Adrenal gland (tissue), 12 donors: ENCODE data around the gene EFNA5. TPM values are rescaled to one million over a fixed set of nuclear protein-coding genes. Genes with fewer than 3 reads are reported as not detected.

Experiments
- DNase-seq, 7 donors: peaks; one replicate each; pipeline ENCODE4 v3.0.0-alpha.2; 2019 to 2020
- H3K27ac ChIP-seq, 5 donors: fragments of 200-600 bp; sonication (generic) in 4 of 5; 1 replicate in 3 of 5; 2 replicates in 2 of 5; pipeline versions ENCODE4 v1.5.1 to v1.8.0; 2016 to 2020; ENCODE audit warnings: mild to moderate bottlenecking in 1 of 5
- H3K27me3 ChIP-seq: fragments of 200-600 bp; 2 replicates; pipeline ENCODE4 v1.8.0; 2021
- H3K36me3 ChIP-seq, 2 donors: fragments of 200-600 bp; replicated peaks in 1 of 2; 1 replicate in 1 of 2; 2 replicates in 1 of 2; pipeline versions ENCODE4 v1.5.1 to v1.8.0; 2018 to 2022
- H3K4me1 ChIP-seq, 2 donors: fragments of 200-600 bp; replicated peaks in 1 of 2; 1 replicate in 1 of 2; 2 replicates in 1 of 2; pipeline versions ENCODE4 v1.5.1 to v1.8.0; 2018 to 2021
- H3K4me3 ChIP-seq, 4 donors: fragments of 200-600 bp; sonication (generic) in 3 of 4; one replicate each; pipeline ENCODE4 v1.5.1; 2016 to 2018
- H3K9me3 ChIP-seq, 3 donors: fragments of 200-600 bp; sonication (generic) in 1 of 3; replicated peaks in 1 of 3; 1 replicate in 2 of 3; 2 replicates in 1 of 3; pipeline versions ENCODE4 v1.5.1 to v1.8.0; 2016 to 2021
- POLR2A ChIP-seq, 2 donors: fragments of 450-650 bp; IDR thresholded peaks; one replicate each; pipeline ENCODE4 v1.6.1; 2017; ENCODE audit warnings: antibody characterized with exemption in 2 of 2, mild to moderate bottlenecking in 2 of 2, moderate library complexity in 1 of 2
- WGBS, 4 donors: extraction: QIAGEN DNeasy Blood & Tissue Kit in 2 of 4; methylation state at CpG; one replicate each; pipeline versions ENCODE4 v1.1.5 to v1.1.7; 2013 to 2017; 5-methylcytosine and 5-hydroxymethylcytosine counted together
- intact Hi-C, 2 donors: fragments of 100-400 bp; cut with DNase I; formaldehyde crosslinking; loops; one replicate each; pipeline versions ENCODE4 v1.14.1 to v1.15.0; 2022 to 2023
- polyA plus RNA-seq, 3 donors: library from polyadenylated mRNA; stranded (reverse); fragments of 200-250 nt in 2 of 3; fragments of 350-450 nt in 1 of 3; fragmentation: Illumina TruSeq in 1 of 3; extraction: RNeasy Lipid Tissue Mini Kit (QIAGEN cat#74804) in 1 of 3; gene quantifications; one replicate each; pipeline ENCODE4 v1.2.3, GENCODE V29; 2013 to 2014
- total RNA-seq, 9 donors: library from RNA; depleted of rRNA in 4 of 9; stranded (reverse); fragments of >200 nt in 4 of 9; fragments of 120-200 nt in 1 of 9; fragmentation: NEBNext Ultra II Directional in 1 of 9; extraction: Animal tissue kit (Norgen Biotek cat#: 25700) in 1 of 9; gene quantifications; one replicate each; pipeline versions ENCODE4 v1.1.0 to v1.2.4, GENCODE V29; 2013 to 2023
- TF ChIP-seq, protein P1 (sequence below), 6 experiments: fragments of 450-650 bp in 4 of 6; fragments of 200-600 bp in 2 of 6; sonication (generic) in 1 of 6; IDR thresholded peaks; 1 replicate in 5 of 6; 2 replicates in 1 of 6; pipeline versions ENCODE4 v1.5.1 to v1.8.0; 2016 to 2021; ENCODE audit warnings: antibody characterized with exemption in 6 of 6, mild to moderate bottlenecking in 2 of 6, moderate library complexity in 1 of 6
- donor health status: healthy with polysubstance abuse.
- donor health status: Bipolar disorder and iron deficiency.
- donor health status: DM: yes; HTN: yes; CAD: no.
- donor health status: DM: no; HTN: no; CAD: no.
- donor health status: DM: no; HTN: no; CAD: no.
- donor health status: DM: yes; HTN: yes; CAD: no.

Gene EFNA5
- total and polyA plus RNA-seq, 12 donors: 0.06 to 11.8 (median 1.6) TPM

DNA sequence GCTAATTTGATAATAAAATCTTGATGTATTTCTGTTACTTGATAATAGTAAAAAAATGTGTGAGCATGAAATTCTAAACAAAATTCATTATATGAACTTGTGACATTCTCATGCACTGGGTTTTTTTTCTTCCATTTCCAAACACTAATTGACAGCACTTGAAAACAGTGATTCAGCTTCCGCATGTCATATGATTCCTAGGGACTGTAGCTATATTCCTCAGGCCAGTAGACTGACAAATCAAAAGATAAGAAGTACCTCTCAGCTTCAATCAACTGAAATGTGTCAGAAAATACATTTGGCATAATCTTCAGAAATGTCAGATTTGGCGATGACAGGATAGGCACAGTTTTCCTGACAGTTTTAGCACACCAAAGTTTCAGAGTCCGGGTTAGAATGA lies 52.5 kb downstream of the EFNA5 start:
- TF ChIP-seq, protein P1, sequence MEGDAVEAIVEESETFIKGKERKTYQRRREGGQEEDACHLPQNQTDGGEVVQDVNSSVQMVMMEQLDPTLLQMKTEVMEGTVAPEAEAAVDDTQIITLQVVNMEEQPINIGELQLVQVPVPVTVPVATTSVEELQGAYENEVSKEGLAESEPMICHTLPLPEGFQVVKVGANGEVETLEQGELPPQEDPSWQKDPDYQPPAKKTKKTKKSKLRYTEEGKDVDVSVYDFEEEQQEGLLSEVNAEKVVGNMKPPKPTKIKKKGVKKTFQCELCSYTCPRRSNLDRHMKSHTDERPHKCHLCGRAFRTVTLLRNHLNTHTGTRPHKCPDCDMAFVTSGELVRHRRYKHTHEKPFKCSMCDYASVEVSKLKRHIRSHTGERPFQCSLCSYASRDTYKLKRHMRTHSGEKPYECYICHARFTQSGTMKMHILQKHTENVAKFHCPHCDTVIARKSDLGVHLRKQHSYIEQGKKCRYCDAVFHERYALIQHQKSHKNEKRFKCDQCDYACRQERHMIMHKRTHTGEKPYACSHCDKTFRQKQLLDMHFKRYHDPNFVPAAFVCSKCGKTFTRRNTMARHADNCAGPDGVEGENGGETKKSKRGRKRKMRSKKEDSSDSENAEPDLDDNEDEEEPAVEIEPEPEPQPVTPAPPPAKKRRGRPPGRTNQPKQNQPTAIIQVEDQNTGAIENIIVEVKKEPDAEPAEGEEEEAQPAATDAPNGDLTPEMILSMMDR (IDR thresholded peaks at IDR 0.05): no peak
- no peak for TF ChIP-seq POLR2A (IDR thresholded peaks at IDR 0.05)
- H3K27me3 ChIP-seq: no peaks in the 10 kb centered on the region
- intact Hi-C loops: no loop called here
- no peaks in the 10 kb centered on the region for H3K4me1 ChIP-seq
- DNase-seq: no peak
- no peaks in the 10 kb centered on the region for H3K36me3 ChIP-seq
- WGBS, 4 donors: 84 to 90% (median 88%) methylated on average over 3 of the region's 3 CpGs
- no peak overlapping the region for H3K4me3 ChIP-seq
- no peak overlapping the region for H3K27ac ChIP-seq
- H3K9me3 ChIP-seq: no peaks in the 10 kb centered on the region

DNA sequence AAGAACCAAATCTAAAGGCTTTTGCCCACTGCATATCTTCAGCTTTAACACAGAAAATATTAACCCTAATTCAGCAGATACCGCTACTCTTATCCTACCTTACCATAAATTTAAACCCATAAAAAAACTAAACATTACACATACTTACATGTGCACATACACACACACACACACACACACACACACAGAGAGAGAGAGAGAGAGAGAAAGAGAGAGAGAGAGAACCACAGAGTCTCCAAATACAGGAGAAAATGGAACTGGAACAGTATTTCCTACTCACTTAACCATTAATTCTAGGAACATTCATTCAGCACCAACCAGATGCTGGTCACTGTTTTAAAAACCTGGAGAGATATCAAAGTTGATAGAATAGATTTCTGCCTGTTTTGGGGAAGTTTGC lies 53.7 kb downstream of the EFNA5 start:
- Histone ChIP-seq H3K9me3 (no peaks in the 10 kb centered on the region), H3K4me1 (no peaks in the 10 kb centered on the region), H3K36me3 (no peaks in the 10 kb centered on the region), H3K27ac (no peak overlapping the region), H3K27me3 (no peaks in the 10 kb centered on the region), H3K4me3 (no peak overlapping the region)
- intact Hi-C loops: no loop called here
- TF ChIP-seq, protein P1 (IDR thresholded peaks at IDR 0.05): no peak
- no peak for TF ChIP-seq POLR2A (IDR thresholded peaks at IDR 0.05)
- WGBS, 4 donors: 89 to 100% (median 92%) methylated on average over 1 of the region's 1 CpG
- no peak for DNase-seq

DNA sequence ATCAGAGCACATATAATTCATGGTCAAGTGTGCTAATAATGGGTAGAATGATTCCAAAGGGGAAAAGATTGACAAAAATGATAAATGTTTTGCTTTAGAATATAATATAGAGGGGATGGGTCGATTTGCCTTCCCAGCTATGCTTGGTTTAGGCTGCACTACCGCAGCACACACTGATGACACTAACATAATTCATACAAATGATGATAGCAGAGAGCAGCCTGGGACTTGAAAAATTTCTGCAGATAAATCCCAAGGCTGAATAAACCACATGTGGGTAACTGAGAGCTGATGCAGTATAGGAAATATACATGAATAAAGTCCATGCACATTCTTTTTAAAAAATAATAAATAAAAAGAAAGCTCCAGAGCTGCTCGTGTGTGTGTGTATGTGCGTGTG lies 54.5 kb downstream of the EFNA5 start:
- Histone ChIP-seq H3K4me1 (no peaks in the 10 kb centered on the region), H3K4me3 (no peak overlapping the region), H3K27ac (no peak overlapping the region), H3K36me3 (no peaks in the 10 kb centered on the region), H3K27me3 (no peaks in the 10 kb centered on the region), H3K9me3 (no peaks in the 10 kb centered on the region)
- TF ChIP-seq, protein P1 (IDR thresholded peaks at IDR 0.05): no peak
- TF ChIP-seq POLR2A (IDR thresholded peaks at IDR 0.05): no peak
- DNase-seq: no peak
- intact Hi-C loops: no loop called here
- 27 to 56% (median 48%) methylated on average over 4 of the region's 4 CpGs for WGBS, 4 donors

DNA sequence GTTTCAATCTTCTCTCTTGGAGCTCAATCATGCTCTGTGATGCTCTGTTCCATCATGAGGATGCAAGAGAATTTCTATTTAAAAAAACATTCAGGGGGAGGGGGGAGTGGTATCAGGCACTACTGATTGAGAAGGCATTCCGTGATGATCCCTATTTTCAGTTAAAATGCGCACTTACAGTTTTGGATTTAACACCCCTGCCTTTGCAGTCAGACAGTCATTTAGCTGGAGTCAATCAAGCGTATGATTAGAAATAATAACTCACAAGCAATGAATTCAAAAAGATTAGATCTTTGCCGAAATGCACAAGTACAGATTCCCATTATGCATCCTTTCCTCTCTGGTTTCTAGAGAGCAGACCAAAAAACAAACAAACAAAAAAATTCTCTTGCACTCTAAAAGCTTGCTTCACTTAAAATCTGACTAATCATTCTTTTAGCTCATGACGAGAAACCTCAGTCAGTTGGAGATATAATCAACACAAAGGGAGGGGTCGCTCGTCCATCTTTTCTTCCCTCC lies 55.4 kb downstream of the EFNA5 start:
- TF ChIP-seq, protein P1 (IDR thresholded peaks at IDR 0.05): no peak
- no peak for TF ChIP-seq POLR2A (IDR thresholded peaks at IDR 0.05)
- H3K36me3 ChIP-seq: no peaks in the 10 kb centered on the region
- H3K4me3 ChIP-seq: no peak overlapping the region
- intact Hi-C loops: no loop called here
- DNase-seq: no peak
- no peak overlapping the region for H3K27ac ChIP-seq
- no peaks in the 10 kb centered on the region for H3K27me3 ChIP-seq
- no peaks in the 10 kb centered on the region for H3K4me1 ChIP-seq
- 69 to 85% (median 73%) methylated on average over 7 of the region's 7 CpGs for WGBS, 4 donors
- H3K9me3 ChIP-seq: no peaks in the 10 kb centered on the region
